HL-60 (cell line): ENCODE results near the gene COL25A1.

Source experiments
- DNase-seq, 2 experiments: peaks; one replicate each; pipeline ENCODE4 v3.0.0-alpha.2; 2010 to 2020; ENCODE audit warnings: low read depth in 1 of 2, low spot score in 1 of 2
- H3K27ac ChIP-seq: fragments of 250-450 bp; sonication (Bioruptor Pico); replicated peaks from 2 replicates; pipeline ENCODE4 v1.5.1; 2020; ENCODE audit warnings: mild to moderate bottlenecking, moderate library complexity
- H3K27me3 ChIP-seq: fragments of 250-450 bp; sonication (Bioruptor Pico); 2 replicates; pipeline ENCODE4 v1.5.1; 2021; ENCODE audit warnings: mild to moderate bottlenecking, moderate library complexity; ENCODE audit not compliant: insufficient read depth, poor library complexity, severe bottlenecking
- H3K4me3 ChIP-seq: replicated peaks from 2 replicates; pipeline ENCODE4 v1.5.1; 2011; ENCODE audit warnings: mild to moderate bottlenecking, control low read depth, low read length; ENCODE audit not compliant: insufficient read depth
- CTCF ChIP-seq: IDR thresholded peaks from one replicate; pipeline ENCODE4 v1.5.1; 2011; ENCODE audit warnings: low read length, control low read depth, inconsistent platforms; ENCODE audit not compliant: insufficient read depth
- GABPA ChIP-seq: IDR thresholded peaks from 2 replicates; pipeline ENCODE4 v1.6.1; 2012; ENCODE audit warnings: low read depth
- POLR2AphosphoS5 ChIP-seq: IDR thresholded peaks from 2 replicates; pipeline ENCODE4 v1.6.1; 2012; ENCODE audit warnings: low read depth
- SPI1 ChIP-seq: IDR thresholded peaks from 2 replicates; pipeline ENCODE4 v1.6.1; 2012; ENCODE audit warnings: low read depth, mild to moderate bottlenecking, borderline replicate concordance
- TF ChIP-seq, protein P1 (sequence below): IDR thresholded peaks from 2 replicates; pipeline ENCODE4 v1.6.1; 2012; ENCODE audit warnings: low read depth; ENCODE audit not compliant: insufficient replicate concordance

COL25A1 gene

DNA sequence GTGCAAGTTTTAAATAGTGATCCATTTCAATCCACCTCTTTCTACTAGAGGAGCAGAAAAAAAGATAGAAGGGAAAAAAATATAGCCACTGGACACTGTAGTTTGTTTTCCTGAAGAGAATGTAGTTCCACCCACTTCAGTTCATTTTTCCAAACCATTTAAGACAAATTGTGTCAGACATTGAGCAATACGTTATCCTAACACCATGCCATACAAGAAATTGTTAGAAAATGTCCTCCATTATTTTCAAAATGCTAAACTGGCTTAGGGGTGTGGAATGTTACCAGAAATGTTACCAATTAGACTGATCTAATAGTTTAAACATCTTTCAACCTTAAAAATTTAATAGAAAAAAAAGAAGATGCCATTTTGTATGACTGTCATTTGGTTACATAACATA, 491.0 kb downstream of the COL25A1 start:
- H3K27me3 ChIP-seq: no peaks in the 10 kb centered on the region
- no peak for DNase-seq
- H3K4me3 ChIP-seq: no peak overlapping the region
- TF ChIP-seq POLR2AphosphoS5 (no peak), SPI1 (no peak), GABPA (no peak), CTCF (no peak)
- TF ChIP-seq, protein P1, sequence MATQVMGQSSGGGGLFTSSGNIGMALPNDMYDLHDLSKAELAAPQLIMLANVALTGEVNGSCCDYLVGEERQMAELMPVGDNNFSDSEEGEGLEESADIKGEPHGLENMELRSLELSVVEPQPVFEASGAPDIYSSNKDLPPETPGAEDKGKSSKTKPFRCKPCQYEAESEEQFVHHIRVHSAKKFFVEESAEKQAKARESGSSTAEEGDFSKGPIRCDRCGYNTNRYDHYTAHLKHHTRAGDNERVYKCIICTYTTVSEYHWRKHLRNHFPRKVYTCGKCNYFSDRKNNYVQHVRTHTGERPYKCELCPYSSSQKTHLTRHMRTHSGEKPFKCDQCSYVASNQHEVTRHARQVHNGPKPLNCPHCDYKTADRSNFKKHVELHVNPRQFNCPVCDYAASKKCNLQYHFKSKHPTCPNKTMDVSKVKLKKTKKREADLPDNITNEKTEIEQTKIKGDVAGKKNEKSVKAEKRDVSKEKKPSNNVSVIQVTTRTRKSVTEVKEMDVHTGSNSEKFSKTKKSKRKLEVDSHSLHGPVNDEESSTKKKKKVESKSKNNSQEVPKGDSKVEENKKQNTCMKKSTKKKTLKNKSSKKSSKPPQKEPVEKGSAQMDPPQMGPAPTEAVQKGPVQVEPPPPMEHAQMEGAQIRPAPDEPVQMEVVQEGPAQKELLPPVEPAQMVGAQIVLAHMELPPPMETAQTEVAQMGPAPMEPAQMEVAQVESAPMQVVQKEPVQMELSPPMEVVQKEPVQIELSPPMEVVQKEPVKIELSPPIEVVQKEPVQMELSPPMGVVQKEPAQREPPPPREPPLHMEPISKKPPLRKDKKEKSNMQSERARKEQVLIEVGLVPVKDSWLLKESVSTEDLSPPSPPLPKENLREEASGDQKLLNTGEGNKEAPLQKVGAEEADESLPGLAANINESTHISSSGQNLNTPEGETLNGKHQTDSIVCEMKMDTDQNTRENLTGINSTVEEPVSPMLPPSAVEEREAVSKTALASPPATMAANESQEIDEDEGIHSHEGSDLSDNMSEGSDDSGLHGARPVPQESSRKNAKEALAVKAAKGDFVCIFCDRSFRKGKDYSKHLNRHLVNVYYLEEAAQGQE: no peak
- no peak overlapping the region for H3K27ac ChIP-seq

DNA sequence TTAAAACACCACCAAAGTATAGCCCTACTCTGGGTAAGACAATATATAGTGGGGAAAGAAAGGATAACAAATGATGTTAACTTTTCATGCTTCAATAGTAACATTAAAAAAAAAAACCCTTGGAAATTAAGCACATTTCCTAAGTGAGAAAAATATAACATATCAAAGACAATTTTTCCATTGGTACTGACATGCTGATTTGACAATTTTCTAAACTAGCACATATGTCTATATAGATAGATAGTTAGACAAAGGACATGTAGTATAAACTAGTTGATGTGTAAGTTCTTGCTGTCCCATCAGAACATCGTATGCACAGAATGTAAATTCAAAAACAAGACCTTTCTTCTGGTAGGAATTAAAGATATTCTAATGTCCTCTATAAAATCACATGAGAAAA, 492.4 kb downstream of the COL25A1 start:
- no peaks in the 10 kb centered on the region for H3K27me3 ChIP-seq
- TF ChIP-seq POLR2AphosphoS5 (no peak), GABPA (no peak), CTCF (no peak), SPI1 (no peak)
- TF ChIP-seq, protein P1: no peak
- no peak for DNase-seq
- H3K27ac ChIP-seq: no peak overlapping the region
- no peak overlapping the region for H3K4me3 ChIP-seq

DNA sequence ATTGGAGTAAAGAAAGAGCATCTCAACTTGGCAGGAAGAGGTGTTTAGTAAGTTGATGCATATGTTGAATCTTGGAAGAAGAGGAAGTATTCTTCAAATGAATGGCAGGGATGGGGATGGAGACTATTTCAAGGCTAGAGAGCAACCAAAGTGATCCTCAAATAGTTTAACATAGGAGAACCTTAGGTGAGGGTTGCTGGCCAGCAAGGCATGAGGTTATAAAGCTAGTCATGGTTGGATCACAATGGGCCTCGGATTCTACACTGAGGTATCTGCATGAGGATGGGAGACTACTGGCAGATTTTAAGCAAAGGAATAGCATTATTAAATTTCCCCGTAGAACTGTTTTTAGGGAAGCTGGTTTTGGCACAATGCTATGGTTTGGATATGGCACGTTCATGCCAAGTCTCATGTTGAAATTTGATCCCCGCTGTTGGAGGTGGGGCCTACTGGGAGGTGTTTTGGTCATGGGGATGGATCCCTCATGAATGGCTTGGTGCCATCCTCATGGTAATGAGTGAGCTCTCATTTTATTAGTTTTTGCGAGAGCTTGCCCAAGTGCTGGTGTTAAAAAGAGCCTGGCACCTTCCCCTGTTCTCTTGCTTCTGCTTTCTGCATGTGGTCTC, 497.7 kb downstream of the COL25A1 start:
- DNase-seq: no peak
- TF ChIP-seq POLR2AphosphoS5 (no peak), SPI1 (no peak), GABPA (no peak), CTCF (no peak)
- TF ChIP-seq, protein P1: no peak
- H3K27me3 ChIP-seq: no peaks in the 10 kb centered on the region
- H3K27ac ChIP-seq: no peak overlapping the region
- no peak overlapping the region for H3K4me3 ChIP-seq
